Kidney (tissue), 14 donors: ENCODE measurements around the gene NRBF2. TPM values are rescaled to one million over a fixed set of nuclear protein-coding genes. Genes with fewer than 3 reads are reported as not detected.

Source experiments
- DNase-seq, 5 donors: peaks; one replicate each; pipeline ENCODE4 v3.0.0-alpha.2; 2013 to 2020
- FAIRE-seq: peaks from 2 replicates; lab custom pipeline; 2012; peaks lifted over from hg19 to GRCh38; lab: Jason Lieb, UNC
- H3K27ac ChIP-seq, 2 donors: one replicate each; pipeline ENCODE4 v1.7.0; 2013; ENCODE audit warnings: low read depth in 2 of 2, low read length in 2 of 2, inconsistent platforms in 1 of 2
- H3K27me3 ChIP-seq: one replicate; pipeline ENCODE4 v1.7.1; 2013; ENCODE audit warnings: low read length, inconsistent platforms; ENCODE audit not compliant: control insufficient read depth, insufficient read depth
- H3K36me3 ChIP-seq, 3 donors: one replicate each; pipeline versions ENCODE4 v1.7.0 to v1.7.1; 2013; ENCODE audit warnings: low read length in 3 of 3, control low read depth in 1 of 3, inconsistent platforms in 1 of 3; ENCODE audit not compliant: insufficient read depth in 3 of 3, control insufficient read depth in 2 of 3
- H3K4me1 ChIP-seq, 3 donors: one replicate each; pipeline versions ENCODE4 v1.7.0 to v1.7.1; 2013; ENCODE audit warnings: low read length in 3 of 3, inconsistent platforms in 1 of 3, low read depth in 1 of 3; ENCODE audit not compliant: control insufficient read depth in 2 of 3, insufficient read depth in 2 of 3
- H3K4me3 ChIP-seq, 3 donors: one replicate each; pipeline versions ENCODE4 v1.7.0 to v1.8.1; 2013; ENCODE audit warnings: low read length in 3 of 3, control low read depth in 1 of 3, inconsistent platforms in 1 of 3
- H3K9ac ChIP-seq, 3 donors: one replicate each; pipeline versions ENCODE4 v1.7.0 to v1.7.1; 2013; ENCODE audit warnings: low read length in 3 of 3, control low read depth in 1 of 3, inconsistent platforms in 1 of 3
- H3K9me3 ChIP-seq, 3 donors: one replicate each; pipeline versions ENCODE4 v1.7.0 to v1.7.1; 2013; ENCODE audit warnings: low read length in 3 of 3, control low read depth in 1 of 3, inconsistent platforms in 1 of 3; ENCODE audit not compliant: control insufficient read depth in 2 of 3, insufficient read depth in 1 of 3
- intact Hi-C: fragments of 100-400 bp; cut with DNase I; formaldehyde crosslinking; loops from one replicate; pipeline ENCODE4 v1.11.1; 2022
- polyA plus RNA-seq: library from polyadenylated mRNA; stranded (reverse); fragments of 350-450 nt; fragmentation: Illumina TruSeq; extraction: RNeasy Lipid Tissue Mini Kit (QIAGEN cat#74804); gene quantifications from one replicate; pipeline ENCODE4 v1.2.3, GENCODE V29; 2014; ENCODE audit warnings: low read depth, low replicate concordance; ENCODE audit not compliant: insufficient read depth
- total RNA-seq: library from RNA; stranded (reverse); fragmentation: NEBNext Ultra II Directional; extraction: Animal tissue kit (Norgen Biotek cat#: 25700); gene quantifications from one replicate; pipeline ENCODE4 v1.2.1, GENCODE V29; 2021
- TF ChIP-seq, protein P1 (sequence below): IDR thresholded peaks from 3 replicates; pipeline ENCODE4 v1.5.1; 2012; ENCODE audit warnings: mild to moderate bottlenecking, moderate library complexity, borderline replicate concordance; ENCODE audit not compliant: insufficient read depth; ENCODE audit errors: extremely low read depth
- donor health status: control.
- donor health status: control.
- donor health status: control.
- donor health status: control.
- donor health status: control.
- donor health status: DM: yes; HTN: yes; CAD: no.
- donor health status: Normal renal cell carcinoma (clear cell type).

NRBF2 gene
- total and polyA plus RNA-seq, 2 donors from 2014 or later = 11.2 to 15.8 TPM

DNA sequence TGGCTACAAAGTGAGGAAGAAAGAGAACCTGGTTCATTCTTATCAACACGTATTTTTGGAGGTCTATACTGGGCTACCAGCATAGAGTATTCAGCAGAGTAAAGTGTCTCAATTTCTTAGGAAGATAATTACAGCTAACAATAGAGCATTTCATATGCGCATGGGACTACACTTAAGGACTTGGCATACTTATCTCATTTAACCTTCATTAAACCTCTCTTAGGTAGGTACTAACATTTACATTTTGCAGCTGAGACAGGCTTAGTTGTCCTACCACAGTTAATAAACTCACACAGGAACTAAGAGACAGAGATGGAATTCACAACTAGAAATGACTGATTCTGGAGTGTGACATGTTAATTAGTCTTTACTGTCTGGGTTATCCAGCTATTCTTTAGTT lies 66.6 kb downstream of the NRBF2 start:
- Histone ChIP-seq H3K27me3 (no peaks in the 10 kb centered on the region), H3K36me3 (peaks cover 2 to 15% (median 8%) of the 10 kb centered on the region in 3 donors), H3K27ac (no peak overlapping the region), H3K9me3 (no peaks in the 10 kb centered on the region), H3K4me3 (no peak overlapping the region), H3K9ac (no peak overlapping the region), H3K4me1 (no peaks in the 10 kb centered on the region)
- TF ChIP-seq, protein P1, sequence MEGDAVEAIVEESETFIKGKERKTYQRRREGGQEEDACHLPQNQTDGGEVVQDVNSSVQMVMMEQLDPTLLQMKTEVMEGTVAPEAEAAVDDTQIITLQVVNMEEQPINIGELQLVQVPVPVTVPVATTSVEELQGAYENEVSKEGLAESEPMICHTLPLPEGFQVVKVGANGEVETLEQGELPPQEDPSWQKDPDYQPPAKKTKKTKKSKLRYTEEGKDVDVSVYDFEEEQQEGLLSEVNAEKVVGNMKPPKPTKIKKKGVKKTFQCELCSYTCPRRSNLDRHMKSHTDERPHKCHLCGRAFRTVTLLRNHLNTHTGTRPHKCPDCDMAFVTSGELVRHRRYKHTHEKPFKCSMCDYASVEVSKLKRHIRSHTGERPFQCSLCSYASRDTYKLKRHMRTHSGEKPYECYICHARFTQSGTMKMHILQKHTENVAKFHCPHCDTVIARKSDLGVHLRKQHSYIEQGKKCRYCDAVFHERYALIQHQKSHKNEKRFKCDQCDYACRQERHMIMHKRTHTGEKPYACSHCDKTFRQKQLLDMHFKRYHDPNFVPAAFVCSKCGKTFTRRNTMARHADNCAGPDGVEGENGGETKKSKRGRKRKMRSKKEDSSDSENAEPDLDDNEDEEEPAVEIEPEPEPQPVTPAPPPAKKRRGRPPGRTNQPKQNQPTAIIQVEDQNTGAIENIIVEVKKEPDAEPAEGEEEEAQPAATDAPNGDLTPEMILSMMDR = no peak
- FAIRE-seq (no peak), DNase-seq (no peak)
- intact Hi-C loops = no loop called here

DNA sequence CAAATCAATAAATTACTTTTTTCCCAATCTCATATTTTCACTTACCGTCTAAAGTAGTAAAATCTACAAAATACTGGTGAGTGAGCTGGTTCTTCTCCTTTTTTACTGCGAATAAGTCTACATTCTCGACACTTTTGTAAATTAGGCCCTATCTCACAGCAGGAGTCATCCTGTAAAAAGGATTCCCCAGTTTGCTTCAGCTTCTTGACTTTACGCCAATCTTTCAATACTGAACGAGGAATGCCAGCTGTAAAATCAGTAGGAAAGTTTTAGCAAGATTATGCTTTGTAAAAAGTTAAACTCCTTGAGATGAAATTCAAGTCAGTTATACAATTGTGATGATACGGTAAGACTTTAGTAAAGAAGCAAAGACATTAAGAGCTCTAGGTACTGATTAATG lies 67.3 kb downstream of the NRBF2 start:
- Histone ChIP-seq H3K36me3 (peaks cover 2 to 16% (median 8%) of the 10 kb centered on the region in 3 donors), H3K9ac (no peak overlapping the region), H3K9me3 (no peaks in the 10 kb centered on the region), H3K4me3 (no peak overlapping the region), H3K4me1 (no peaks in the 10 kb centered on the region), H3K27ac (no peak overlapping the region), H3K27me3 (no peaks in the 10 kb centered on the region)
- TF ChIP-seq, protein P1 = no peak
- FAIRE-seq (no peak), DNase-seq (no peak)
- intact Hi-C loops = no loop called here

DNA sequence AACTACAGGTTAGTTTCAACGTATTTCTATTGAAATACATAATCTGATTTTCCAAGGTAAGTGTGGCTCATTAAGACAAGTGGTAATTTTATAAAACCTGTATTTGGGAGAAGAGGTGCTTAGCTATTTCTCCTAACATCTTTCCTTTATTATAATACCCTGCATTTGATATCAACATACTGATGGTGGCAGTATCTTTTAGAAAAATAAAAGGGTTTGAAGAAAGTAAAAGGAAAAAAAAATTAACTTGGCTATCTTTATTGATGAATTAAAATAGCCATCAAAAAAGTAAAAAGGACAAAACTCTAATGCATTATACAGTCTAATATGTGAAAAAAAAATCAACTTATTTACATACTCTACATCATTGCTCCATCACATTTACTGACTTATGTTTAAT lies 68.0 kb downstream of the NRBF2 start:
- TF ChIP-seq, protein P1 = no peak
- DNase-seq (no peak), FAIRE-seq (no peak)
- H3K27me3 ChIP-seq = no peaks in the 10 kb centered on the region
- H3K9me3 ChIP-seq = no peaks in the 10 kb centered on the region
- H3K4me3 ChIP-seq = no peak overlapping the region
- H3K36me3 ChIP-seq = peaks cover 2 to 23% (median 9%) of the 10 kb centered on the region in 3 donors
- H3K4me1 ChIP-seq = peaks cover 0 to 1% (median 0%) of the 10 kb centered on the region in 3 donors
- H3K27ac ChIP-seq = no peak overlapping the region
- no peak overlapping the region for H3K9ac ChIP-seq
- intact Hi-C loops = no loop called here
